ENCODE results near the gene DGCR8.

DNA sequence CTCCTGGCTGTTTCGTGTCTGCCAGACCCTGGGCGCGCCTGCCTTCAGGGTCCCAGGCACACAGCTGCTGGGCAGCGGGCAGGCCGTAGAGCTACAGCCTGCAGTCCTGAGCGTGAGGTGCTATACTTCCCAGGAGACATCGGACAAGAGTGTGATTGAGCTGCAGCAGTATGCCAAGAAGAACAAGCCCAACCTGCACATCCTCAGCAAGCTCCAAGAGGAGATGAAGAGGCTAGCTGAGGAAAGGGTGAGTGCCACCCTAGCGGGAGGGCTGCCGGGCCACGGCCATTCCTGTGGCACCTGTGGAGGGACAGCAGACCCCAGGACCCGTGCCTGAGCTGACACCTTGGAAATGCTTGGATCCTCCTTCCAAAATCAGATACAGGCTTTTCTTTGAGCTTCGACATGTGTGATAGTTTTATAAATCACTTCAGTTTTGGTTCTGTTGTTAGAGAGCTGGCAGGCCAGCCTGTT is 28.8 kb downstream of the DGCR8 start:
- TF ChIP-seq, protein P1, sequence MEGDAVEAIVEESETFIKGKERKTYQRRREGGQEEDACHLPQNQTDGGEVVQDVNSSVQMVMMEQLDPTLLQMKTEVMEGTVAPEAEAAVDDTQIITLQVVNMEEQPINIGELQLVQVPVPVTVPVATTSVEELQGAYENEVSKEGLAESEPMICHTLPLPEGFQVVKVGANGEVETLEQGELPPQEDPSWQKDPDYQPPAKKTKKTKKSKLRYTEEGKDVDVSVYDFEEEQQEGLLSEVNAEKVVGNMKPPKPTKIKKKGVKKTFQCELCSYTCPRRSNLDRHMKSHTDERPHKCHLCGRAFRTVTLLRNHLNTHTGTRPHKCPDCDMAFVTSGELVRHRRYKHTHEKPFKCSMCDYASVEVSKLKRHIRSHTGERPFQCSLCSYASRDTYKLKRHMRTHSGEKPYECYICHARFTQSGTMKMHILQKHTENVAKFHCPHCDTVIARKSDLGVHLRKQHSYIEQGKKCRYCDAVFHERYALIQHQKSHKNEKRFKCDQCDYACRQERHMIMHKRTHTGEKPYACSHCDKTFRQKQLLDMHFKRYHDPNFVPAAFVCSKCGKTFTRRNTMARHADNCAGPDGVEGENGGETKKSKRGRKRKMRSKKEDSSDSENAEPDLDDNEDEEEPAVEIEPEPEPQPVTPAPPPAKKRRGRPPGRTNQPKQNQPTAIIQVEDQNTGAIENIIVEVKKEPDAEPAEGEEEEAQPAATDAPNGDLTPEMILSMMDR (IDR thresholded peaks at IDR 0.05; ENCODE audit: insufficient read depth, low read length, poor library complexity, severe bottlenecking), result no peak
- TF ChIP-seq EZH2phosphoT487 (conservative IDR thresholded peaks at IDR 0.05; ENCODE audit: low read length), result no peak

Measured in SU-DHL-6 (cell line).